ENCODE measurements around the gene CELF5. TPM values are rescaled to one million over a fixed set of nuclear protein-coding genes. Genes with fewer than 3 reads are reported as not detected.

Gene CELF5
- total RNA-seq, 1 experiment from 2014 or later = 2.5 TPM

DNA sequence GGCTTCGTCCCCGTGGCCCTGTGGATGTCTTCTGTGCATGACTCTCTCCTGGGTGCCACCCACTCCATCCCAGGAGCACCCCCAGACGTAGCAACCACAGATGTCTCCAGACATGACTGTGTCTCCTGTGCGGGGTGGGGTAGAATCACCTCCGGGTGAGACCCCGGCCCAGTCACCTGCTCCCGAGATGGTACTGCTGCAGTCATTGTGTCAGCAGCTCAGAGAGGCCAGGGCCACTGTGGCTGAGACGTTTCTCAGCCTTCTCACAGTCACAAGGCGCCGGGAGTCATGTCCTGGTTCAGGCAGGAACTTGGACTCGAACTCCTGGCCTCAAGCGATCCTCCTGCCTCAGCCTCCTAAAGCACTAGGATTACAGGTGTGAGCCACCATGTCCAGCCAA is 22.1 kb upstream of the CELF5 start:
- Histone ChIP-seq H4K20me1 (ENCODE audit: insufficient read depth) (no peaks in the 10 kb centered on the region), H2AFZ (ENCODE audit: low read depth, low read length, poor library complexity, severe bottlenecking) (no peak overlapping the region), H3K9me2 (ENCODE audit: insufficient read depth) (no peaks in the 10 kb centered on the region), H3K4me2 (ENCODE audit: low read length) (no peak overlapping the region), H3K27ac (ENCODE audit: low read depth, low read length) (no peak overlapping the region), H3K27me3 (ENCODE audit: insufficient read depth, low read length) (no peaks in the 10 kb centered on the region), H3K4me1 (ENCODE audit: control insufficient read depth in 1 of 2, insufficient read depth in 2 of 2, low read length in 2 of 2) (no peaks in the 10 kb centered on the region), H3K36me3 (ENCODE audit: control insufficient read depth in 1 of 2, insufficient read depth in 2 of 2, low read length in 2 of 2) (peaks cover 16 to 24% of the 10 kb centered on the region in 2 experiments; a peak in 2 of 4 replicates), H3K79me2 (ENCODE audit: insufficient read depth, low read length) (no peaks in the 10 kb centered on the region), H3K9ac (ENCODE audit: low read length) (no peak overlapping the region), H3K4me3 (replicated peaks in 1 of 2; ENCODE audit: low read depth in 1 of 2, low read length in 2 of 2) (no peak overlapping the region), H3K9me3 (ENCODE audit: control insufficient read depth in 1 of 2, insufficient read depth in 1 of 2, low read depth in 1 of 2, low read length in 2 of 2) (no peaks in the 10 kb centered on the region)
- intact Hi-C loops (cut with micrococcal nuclease) = no loop called here
- ChIA-PET POLR2A (no interaction called here), CTCF (no interaction called here), RAD21 (ENCODE audit: low non-redundant PET in 1 of 2, low total read pairs in 2 of 2, uncharacterized antibody in 2 of 2, unreplicated experiment in 2 of 2) (no interaction called here)
- no TSS peak for BruUV-seq (replicated peaks)
- TF ChIP-seq, protein P1, sequence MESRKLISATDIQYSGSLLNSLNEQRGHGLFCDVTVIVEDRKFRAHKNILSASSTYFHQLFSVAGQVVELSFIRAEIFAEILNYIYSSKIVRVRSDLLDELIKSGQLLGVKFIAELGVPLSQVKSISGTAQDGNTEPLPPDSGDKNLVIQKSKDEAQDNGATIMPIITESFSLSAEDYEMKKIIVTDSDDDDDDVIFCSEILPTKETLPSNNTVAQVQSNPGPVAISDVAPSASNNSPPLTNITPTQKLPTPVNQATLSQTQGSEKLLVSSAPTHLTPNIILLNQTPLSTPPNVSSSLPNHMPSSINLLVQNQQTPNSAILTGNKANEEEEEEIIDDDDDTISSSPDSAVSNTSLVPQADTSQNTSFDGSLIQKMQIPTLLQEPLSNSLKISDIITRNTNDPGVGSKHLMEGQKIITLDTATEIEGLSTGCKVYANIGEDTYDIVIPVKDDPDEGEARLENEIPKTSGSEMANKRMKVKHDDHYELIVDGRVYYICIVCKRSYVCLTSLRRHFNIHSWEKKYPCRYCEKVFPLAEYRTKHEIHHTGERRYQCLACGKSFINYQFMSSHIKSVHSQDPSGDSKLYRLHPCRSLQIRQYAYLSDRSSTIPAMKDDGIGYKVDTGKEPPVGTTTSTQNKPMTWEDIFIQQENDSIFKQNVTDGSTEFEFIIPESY (IDR thresholded peaks at IDR 0.05; ENCODE audit: extremely low read depth, insufficient replicate concordance, low read length) = no peak
- TF ChIP-seq EGR1 (IDR thresholded peaks at IDR 0.05; ENCODE audit: low read depth) (no peak), ELF1 (IDR thresholded peaks at IDR 0.05; ENCODE audit: borderline replicate concordance, low read depth) (no peak), RAD21 (IDR thresholded peaks at IDR 0.05; ENCODE audit: low read depth) (no peak), SRF (IDR thresholded peaks at IDR 0.05; ENCODE audit: low read depth) (no peak), CEBPB (IDR thresholded peaks at IDR 0.05; ENCODE audit: low read depth) (no peak), TCF7L2 (IDR thresholded peaks at IDR 0.05; ENCODE audit: borderline replicate concordance, extremely low read depth, insufficient read depth, insufficient read length) (no peak), EZH2 (IDR thresholded peaks at IDR 0.05) (no peak), FOSL1 (IDR thresholded peaks at IDR 0.05; ENCODE audit: low read depth) (no peak), POLR2A (IDR thresholded peaks at IDR 0.05; ENCODE audit: borderline replicate concordance, extremely low read depth, insufficient read depth, insufficient read length) (no peak), SIN3A (IDR thresholded peaks at IDR 0.05; ENCODE audit: low read depth) (no peak), EZH2phosphoT487 (IDR thresholded peaks at IDR 0.05; ENCODE audit: borderline replicate concordance) (no peak), POLR2AphosphoS5 (IDR thresholded peaks at IDR 0.05; ENCODE audit: low read depth, low read length) (no peak), ZNF274 (IDR thresholded peaks at IDR 0.05; ENCODE audit: low read depth, low read length) (no peak)
- TF ChIP-seq, protein P2, sequence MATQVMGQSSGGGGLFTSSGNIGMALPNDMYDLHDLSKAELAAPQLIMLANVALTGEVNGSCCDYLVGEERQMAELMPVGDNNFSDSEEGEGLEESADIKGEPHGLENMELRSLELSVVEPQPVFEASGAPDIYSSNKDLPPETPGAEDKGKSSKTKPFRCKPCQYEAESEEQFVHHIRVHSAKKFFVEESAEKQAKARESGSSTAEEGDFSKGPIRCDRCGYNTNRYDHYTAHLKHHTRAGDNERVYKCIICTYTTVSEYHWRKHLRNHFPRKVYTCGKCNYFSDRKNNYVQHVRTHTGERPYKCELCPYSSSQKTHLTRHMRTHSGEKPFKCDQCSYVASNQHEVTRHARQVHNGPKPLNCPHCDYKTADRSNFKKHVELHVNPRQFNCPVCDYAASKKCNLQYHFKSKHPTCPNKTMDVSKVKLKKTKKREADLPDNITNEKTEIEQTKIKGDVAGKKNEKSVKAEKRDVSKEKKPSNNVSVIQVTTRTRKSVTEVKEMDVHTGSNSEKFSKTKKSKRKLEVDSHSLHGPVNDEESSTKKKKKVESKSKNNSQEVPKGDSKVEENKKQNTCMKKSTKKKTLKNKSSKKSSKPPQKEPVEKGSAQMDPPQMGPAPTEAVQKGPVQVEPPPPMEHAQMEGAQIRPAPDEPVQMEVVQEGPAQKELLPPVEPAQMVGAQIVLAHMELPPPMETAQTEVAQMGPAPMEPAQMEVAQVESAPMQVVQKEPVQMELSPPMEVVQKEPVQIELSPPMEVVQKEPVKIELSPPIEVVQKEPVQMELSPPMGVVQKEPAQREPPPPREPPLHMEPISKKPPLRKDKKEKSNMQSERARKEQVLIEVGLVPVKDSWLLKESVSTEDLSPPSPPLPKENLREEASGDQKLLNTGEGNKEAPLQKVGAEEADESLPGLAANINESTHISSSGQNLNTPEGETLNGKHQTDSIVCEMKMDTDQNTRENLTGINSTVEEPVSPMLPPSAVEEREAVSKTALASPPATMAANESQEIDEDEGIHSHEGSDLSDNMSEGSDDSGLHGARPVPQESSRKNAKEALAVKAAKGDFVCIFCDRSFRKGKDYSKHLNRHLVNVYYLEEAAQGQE (IDR thresholded peaks at IDR 0.05; ENCODE audit: low read depth) = no peak
- TF ChIP-seq, protein P3, sequence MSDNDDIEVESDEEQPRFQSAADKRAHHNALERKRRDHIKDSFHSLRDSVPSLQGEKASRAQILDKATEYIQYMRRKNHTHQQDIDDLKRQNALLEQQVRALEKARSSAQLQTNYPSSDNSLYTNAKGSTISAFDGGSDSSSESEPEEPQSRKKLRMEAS (IDR thresholded peaks at IDR 0.05) = no peak
- TF ChIP-seq, protein P4, sequence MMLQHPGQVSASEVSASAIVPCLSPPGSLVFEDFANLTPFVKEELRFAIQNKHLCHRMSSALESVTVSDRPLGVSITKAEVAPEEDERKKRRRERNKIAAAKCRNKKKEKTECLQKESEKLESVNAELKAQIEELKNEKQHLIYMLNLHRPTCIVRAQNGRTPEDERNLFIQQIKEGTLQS (IDR thresholded peaks at IDR 0.05) = no peak
- TF ChIP-seq, protein P5, sequence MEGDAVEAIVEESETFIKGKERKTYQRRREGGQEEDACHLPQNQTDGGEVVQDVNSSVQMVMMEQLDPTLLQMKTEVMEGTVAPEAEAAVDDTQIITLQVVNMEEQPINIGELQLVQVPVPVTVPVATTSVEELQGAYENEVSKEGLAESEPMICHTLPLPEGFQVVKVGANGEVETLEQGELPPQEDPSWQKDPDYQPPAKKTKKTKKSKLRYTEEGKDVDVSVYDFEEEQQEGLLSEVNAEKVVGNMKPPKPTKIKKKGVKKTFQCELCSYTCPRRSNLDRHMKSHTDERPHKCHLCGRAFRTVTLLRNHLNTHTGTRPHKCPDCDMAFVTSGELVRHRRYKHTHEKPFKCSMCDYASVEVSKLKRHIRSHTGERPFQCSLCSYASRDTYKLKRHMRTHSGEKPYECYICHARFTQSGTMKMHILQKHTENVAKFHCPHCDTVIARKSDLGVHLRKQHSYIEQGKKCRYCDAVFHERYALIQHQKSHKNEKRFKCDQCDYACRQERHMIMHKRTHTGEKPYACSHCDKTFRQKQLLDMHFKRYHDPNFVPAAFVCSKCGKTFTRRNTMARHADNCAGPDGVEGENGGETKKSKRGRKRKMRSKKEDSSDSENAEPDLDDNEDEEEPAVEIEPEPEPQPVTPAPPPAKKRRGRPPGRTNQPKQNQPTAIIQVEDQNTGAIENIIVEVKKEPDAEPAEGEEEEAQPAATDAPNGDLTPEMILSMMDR (IDR thresholded peaks at IDR 0.05 in 2 of 3, conservative IDR thresholded peaks at IDR 0.05 in 1 of 3; ENCODE audit: borderline replicate concordance in 1 of 3, insufficient read depth in 1 of 3, low read depth in 2 of 3, low read length in 2 of 3) = no peak
- DNase-seq (ENCODE audit: low read depth, low spot score) (no peak), ATAC-seq (no peak)

All from HCT116 (cell line).